ENCODE results near the gene ZIC3.
A peak's percentile ranks its signal among the peaks of the same experiment; 100 is the strongest.
"Not testable (repeated sequence)": the region's sequence is repeated elsewhere in the genome, so short reads cannot be mapped to it uniquely, and the experiment has no call there.

Gene ZIC3

DNA sequence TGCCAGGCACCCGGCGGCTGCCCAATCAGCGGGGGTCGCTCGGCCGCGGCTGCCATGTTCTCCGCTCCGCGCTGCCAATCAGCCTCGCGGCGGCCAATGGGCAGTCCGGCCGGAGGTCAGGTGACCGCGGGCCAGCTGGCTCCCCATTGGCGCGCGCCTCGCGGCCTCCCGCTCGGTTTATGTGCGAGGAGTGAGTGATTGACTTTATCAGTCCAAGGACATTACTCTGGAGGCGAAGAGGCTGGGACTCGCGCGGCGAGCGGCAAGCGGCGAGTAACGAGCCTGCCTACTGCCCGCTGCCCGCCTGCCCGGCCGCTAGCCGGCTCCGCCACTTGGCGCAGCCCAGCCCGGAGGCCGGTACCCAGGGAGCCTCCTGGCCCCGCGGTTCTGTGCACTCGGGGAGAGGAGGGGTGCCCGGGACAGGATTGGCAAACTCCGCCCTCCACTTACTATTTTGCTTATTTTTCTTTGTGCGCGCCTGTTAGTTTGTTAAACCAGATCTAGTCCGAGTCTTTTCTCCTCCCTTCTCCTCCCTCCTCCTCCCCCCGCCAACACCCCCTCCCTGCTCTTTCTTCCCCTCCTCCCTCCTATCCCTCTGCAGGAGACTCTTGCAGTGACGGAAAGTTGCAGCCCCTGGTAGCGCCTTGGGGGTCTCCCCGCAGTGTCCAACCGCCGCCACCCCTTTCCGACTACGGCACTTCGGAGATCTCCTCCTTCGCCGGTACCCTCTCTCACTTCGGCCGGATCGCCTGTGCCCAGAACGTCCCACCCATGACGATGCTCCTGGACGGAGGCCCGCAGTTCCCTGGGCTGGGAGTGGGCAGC, at the start of gene ZIC3:
TSS of gene ZIC3 (plus strand) at position 207 of the 825 bp plus-strand sequence. CDS start at position 772, 565 bp downstream.
- peak; percentile 78 to 83 for DNase-seq

DNA sequence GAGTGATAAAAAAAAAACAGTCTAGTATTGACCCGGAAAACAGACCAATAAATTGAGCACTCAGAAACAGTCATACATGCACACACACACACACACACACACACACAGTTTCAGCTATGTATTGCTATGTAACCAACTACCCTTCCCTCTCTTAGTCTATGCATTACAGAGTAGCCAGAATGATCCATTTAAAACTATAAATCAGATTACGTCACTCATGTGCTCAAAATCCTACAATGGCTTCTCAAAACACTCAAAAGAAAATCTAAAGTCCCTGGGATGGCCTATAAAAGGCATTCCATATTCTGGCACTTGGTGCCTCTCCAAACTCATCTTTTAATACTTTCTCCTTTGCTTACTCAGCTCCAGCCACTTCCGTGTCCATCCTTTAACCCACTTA, 46.5 kb upstream of the ZIC3 start:
- no peak for DNase-seq

DNA sequence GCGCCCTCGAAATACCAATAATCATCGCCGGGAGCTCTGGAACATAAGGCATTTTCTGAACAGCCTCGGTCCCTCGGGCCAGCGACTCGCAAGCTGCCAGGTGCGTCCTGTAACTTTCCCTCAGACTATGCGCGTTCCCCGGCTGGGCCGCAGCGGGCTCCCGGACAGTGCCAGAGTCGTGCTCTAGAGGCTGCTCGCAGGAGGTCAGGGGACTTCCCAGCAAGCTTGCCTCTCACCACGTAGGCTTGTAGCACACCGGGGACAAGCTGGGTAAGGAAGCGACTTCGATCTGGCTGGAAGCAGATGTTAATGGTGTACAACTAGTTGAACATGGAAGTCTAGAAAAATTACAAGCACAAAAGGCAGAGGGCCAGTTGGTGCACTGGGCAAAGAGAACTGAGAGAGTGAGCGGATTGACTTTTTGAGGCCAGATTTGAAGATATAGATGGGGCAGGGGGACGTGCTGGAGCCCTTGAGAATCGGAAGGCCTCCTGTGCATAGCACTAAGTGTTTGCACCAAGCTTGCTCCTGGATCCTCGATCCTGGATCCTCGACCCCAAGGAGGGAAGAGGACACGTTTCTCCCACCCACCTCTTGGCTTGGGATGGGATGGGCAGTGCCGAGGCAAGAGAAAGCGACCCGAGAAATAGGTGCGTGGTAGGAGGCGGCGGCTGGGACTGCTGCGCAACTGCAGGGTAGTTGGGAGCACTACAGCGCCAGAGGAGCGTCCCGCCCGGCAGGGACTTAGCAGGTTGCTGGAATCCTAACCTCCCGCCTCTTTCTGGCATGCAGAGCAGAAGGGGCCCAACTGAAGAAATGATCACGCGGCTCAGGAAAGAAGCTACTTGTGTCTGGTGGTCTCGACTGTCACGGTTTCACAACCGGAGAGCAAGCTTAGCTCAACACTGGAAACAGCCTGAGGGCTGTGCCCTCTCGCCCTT, 19.9 kb upstream of the ZIC3 start:
- DNase-seq, result no peak

DNA sequence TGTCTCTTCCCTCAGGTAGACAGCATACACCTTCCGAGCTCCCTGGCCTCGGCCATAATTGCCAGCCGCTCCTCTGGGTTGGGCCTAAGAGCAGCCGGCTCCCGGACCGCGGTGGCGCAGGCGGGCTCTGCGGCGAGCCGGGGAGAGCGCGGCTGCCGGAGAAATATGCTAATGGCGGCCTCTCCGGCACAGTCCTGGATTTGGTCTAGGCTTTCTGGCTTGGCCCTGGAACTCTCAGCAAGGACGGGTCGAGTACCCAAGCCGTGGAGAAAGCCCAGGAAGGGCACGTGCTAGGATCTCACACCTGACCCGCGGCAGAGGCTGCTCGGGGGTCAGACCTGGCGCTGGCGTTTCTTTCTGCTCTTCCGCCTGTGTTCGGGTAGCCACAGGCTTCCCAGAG, 18.6 kb upstream of the ZIC3 start:
- no peak for DNase-seq

DNA sequence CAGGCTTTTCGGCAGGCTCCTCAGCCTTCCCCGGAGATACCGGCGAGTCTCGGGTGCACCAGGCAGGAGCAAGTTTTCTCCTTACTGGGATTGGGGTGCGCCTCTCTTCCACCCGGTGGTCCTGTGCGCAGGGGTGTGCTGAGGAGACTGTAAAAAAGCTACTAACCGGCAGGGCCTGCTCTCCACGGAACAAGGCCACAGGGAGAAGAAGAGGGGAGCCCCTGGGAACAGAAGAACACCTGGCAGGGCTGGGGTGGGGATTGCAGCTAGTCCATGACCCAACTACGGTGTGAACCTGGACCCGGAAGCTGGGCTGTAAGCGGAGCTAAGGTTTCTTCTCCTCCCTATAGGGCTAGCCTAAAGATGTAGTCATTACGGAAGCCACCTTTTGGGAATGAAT, 17.7 kb upstream of the ZIC3 start:
- no peak for DNase-seq

DNA sequence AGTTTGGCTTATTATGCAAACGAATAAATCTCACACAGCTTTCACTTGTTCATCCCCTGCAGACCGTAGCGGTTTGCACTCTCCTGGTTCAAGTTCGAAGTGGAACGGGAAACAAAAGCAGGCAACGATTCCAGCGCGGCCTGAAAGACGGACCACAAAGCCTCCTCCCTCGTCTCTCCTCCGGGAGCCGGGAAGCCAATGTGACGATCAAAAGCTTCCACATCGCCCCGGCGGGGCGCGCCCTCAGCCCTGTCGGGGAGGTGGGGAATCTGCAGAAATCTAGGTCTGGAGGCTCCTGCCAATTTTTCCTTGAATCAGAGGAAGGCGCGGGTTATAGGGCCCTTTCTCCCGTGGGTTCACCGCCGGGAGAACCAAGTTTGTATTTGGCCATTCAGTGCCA, 16.9 kb upstream of the ZIC3 start:
- DNase-seq, result no peak

DNA sequence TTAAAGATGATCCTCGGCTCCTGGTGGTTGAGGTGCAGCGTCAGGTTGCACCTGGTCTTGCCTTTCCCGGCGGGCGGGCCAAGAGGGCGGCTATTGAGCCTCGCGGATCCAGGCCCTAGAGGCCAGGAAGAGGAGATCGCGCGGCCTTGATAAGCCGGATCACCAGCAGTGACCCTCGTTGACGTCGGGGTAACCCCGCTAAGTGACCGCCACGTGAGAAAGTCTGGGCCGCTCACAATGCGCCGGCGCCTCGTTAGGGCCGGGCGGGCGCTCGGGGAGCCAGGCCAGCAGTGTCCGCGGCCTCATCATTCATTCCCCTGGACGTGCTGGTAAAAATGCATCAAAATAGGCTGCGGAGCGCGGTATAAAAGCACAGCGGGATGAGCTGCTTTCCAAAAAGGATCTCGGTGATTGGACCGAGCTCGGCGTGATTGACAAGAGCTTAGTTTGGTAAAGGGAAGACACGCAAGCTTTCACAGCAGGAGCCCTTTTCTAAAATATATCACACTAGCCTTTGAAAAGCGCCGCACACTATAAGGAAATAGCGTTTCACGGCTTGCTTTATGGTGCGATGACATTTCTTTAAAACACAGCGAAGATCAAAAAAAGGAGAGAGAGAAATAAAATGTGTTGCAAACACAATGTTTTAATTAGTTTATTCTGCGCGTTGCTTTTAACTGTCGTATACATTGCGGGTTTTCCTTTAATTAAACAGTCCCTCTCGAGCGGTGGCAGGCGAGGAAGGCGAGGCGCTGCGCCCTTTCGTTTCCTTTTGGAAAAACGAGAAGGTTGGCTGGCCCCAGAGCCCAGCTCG, 15.9 kb upstream of the ZIC3 start:
- no peak for DNase-seq

DNA sequence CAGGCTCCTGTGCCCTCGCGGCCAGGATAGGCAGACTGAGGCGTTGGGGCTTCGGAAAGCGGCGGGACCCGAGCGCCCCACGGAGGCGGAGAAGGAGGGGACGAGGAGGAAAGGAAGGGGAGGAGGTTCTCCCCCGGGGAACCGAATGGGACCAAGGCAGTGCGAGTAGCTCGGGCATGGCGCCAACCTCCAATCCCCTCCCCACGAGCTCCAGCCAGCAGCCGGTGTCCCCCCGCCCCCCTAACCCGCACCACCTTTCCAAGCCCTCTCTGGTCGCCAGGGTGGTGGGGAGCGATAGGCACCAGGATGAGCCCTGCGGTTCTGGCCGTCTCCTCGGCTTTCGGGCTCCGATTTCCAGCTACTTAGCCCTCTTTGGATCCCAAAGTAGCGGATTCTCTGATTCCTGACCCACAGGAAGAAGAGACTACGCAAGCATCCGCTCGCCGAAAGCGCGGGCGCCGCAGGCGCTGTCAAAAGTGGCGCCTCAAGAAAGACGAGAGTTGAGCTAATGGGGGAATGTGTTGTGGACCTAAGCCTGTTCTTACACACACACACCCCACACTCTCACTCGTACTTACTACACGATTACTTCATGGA, 15.2 kb upstream of the ZIC3 start:
- DNase-seq, result no peak

DNA sequence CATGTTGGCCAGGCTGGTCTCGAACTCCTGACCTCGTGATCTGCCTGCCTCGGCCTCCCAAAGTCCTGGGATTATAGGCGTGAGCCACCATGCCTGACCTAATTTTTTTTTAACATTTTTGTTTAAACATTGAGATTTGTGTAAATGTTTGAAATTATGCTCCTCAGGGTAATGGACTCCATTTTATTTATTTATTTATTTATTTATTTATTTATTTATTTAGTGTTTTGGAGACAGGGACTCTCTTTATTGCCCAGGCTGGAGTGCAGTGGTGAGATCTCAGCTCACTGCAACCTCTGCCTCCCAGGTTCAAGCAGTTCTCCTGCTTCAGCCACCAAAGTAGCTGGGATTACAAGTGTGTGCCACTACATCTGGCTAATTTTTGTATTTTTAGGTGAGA, 13.8 kb upstream of the ZIC3 start:
- DNase-seq, result not testable (repeated sequence)

DNA sequence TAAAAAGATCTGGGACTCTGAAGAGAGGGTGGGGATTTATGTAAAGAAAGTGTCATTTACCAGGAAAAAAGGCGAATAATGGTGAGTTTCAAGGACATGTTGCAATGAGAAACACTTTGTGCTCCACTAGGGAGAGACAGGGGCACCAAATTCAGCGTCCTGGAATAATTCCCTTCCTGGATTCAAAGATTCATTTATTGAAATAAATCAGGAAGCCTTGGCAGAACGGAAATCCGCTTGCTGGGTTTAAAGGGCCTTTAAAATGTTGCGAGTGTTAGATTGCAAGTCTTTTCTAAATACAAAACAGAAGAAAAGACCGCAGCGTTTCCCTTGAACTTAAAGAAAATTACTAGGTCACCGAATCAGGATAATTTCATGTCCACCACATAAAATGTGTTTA, 3.8 kb upstream of the ZIC3 start:
- no peak for DNase-seq

DNA sequence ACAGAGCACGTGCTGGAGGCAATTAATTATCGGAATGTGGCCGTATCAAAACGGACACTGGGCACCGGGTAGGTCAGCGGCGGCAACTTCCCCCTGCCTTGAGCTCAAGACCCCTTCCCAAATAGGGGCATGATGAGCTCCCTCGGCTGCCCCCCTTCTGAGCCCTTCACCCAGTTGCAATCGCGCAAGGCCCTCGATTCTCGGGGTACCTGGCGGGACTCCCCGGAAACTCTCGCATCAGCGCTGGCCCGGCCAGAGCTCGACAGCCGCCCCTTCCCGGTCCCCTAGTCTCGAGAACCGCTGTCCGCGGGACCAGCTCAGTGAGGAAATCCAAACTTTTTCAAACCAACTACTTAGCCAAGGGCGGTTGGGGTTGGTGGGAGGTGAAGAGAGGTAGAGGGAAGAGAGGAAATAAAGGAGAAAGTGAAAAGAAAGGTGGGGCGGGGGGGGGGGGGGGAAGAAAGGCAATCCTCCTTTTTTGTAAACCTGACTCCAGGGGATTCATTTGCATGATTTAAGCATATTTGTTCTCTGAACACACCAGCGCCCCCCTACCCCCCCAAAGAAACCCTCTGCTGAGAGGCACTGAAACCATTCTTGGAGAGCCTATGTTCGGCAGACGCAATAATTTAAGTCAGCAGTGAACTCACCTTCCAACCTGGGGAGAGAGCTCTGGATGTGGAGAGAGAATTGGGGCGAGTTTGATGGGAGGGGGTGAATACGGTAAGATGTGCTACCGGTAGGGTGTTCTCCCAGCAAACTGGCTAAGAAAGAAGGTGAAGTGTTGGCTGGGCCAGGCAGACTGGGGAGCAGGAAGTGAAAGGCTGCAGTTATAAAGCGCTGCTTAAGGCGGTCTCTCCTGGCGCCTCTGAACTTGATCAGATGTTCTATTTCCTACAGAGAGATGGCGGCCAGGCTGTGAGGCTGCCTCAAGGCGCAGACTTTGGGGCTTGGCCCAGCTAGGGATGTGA, 2.0 kb upstream of the ZIC3 start:
- DNase-seq, result no peak

DNA sequence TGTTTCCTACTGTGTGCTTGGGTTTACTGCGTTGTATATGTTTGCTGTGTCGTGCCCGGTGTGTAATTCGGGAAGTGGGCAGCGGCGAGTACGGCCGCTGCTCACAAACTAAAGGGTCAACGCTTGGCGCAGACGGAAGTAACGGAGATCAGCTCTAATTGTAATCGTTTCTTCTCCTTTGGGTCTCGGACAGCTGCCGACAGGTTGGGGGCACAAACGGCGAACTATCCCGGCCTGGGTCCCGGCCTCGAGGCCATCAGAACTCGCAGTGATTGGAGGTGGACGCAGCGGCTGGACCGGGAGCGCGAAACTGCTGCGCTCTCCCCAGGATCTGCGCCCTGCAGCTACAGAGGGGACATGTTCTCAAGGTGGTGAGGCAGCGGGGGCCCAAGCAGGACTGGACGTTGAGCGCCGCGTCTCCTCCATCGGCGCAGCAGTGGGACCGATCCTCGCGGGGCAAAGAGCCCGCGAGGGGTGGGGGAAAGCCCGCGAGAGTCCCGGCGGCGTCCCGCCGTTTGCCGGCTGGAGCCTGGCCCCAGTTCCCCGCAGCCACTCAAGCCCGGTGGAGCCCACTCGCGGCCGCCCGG, 516 bp upstream of the ZIC3 start:
- DNase-seq, result no peak

DNA sequence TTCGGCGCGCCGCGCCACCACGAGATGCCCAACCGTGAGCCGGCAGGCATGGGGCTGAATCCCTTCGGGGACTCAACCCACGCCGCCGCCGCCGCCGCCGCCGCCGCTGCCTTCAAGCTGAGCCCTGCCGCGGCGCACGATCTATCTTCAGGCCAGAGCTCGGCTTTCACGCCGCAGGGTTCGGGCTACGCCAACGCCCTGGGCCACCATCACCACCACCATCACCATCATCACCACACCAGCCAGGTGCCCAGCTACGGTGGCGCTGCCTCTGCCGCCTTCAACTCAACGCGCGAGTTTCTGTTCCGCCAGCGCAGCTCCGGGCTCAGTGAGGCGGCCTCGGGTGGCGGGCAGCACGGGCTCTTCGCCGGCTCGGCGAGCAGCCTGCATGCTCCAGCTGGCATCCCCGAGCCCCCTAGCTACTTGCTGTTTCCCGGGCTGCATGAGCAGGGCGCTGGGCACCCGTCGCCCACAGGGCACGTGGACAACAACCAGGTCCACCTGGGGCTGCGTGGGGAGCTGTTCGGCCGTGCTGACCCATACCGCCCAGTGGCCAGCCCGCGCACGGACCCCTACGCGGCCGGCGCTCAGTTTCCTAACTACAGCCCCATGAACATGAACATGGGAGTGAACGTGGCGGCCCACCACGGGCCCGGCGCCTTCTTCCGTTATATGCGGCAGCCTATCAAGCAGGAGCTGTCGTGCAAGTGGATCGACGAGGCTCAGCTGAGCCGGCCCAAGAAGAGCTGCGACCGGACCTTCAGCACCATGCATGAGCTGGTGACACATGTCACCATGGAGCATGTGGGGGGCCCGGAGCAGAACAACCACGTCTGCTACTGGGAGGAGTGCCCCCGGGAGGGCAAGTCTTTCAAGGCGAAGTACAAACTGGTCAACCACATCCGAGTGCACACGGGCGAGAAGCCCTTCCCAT, 1.1 kb downstream of the ZIC3 start:
- peak in 1 of 2 experiments; percentile 1 for DNase-seq

DNA sequence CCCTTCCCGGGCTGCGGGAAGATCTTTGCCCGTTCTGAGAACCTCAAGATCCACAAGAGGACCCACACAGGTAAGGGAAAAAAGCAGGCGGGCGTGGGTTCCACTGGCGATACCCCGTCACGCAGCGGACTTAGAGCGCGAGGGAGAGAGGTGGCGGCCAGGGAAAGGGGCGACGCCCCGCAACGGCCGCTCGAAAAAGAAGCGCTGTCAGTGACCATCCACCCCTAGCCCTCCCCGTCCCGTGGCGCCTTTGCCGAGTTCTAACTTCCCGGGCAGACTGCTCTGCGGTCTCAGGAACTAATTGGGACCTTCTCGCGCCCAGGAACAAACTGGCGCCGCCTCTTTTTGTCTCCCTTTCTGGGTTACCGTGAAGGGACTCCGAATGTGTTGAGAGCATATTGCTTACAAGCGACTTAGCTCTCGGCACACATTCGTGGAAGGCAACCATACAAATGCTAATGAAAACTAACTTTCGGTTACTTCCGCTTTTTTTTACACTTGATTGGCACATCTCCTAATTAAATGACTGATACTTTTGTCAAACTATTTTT, 1.8 kb downstream of the ZIC3 start:
- peak in 1 of 2 experiments; percentile 6 for DNase-seq

DNA sequence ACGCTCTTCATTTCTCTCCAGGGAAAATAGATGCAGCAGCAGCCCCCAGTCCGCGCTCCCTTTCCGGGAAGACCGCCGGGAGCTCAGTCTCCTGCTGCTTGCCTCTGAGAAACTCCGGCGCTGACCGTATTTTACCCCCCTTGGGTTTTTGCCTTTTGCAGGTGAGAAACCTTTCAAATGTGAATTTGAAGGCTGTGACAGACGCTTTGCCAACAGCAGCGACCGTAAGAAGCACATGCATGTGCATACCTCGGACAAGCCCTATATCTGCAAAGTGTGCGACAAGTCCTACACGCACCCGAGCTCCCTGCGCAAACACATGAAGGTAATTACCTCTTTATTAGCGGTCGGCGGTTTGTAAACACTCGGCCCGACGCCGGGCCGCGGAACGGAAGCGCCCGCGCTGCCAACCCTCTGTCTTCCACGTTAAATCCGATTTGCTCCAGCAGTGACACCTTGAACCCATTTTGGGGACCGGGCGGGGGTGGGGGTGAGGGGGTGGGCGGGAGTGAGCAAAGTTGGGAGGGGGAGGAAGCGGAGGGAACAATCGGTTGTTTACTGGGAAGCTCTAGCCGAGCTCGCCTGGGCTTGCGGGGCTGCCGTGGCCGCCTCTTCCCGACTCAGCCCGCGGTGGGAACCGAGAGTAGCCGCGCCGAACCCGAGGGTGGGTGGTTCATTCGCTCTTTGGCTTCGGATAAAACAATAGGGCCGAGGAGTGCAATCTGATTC, 3.0 kb downstream of the ZIC3 start:
- DNase-seq, result peak; percentile 3 to 22

DNA sequence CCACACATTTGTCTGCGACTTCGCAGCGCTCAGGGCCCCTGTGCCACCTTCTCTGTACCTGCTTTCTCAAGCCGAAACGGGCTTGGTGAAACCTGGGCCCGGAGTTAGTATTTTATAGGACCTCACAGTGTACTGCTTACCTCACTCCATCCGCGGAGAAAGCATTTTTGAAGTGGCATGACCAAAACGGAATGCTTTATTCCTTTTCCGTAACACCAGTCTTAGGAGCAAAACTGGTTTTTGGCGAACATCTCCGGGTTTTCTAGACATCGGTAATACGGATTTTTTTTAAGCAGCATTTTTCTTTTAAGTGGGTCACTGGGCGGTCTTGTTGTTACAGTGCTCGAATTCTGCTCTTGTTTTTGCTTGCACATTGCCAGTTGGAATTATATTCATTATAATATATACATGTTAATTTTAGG, 3.6 kb downstream of the ZIC3 start:
- no peak for DNase-seq

DNA sequence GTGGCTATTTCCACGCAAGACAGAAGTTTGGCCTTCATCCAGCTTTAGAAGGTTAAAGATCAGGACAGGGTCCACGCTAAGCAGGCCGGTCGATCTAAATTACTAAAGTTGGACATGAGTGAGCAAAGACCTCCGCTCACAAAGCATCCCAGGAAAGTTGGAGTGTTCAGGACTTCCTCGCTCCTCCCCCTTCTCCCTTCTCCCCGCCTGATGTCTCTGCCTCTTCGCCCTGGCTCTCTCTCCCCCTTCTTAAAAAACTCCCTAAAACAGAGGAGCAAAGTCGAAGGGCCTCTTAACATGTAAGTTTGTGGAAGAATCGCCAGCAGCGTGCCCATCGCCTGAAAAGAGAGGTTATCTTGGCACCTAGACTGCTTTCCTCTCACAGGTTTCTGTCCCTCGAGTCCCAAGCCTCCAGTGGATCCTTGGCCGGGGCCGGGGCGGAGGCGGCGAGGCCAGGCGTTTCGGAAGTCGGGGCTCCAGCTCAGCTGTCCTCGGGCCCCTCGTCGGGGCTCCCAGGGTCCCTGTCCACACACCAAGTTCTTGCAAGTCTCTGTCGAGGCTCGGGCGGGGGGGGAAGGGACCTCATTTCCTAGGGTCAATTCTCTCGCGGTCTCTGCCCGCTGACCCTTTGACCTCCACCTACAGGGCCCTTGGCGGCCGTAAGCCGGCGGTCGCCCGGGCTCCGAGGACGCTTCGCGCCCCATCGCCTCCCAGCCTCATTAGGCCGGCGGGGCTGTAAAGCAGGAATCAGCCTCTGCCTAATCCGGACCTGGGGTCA, 7.6 kb downstream of the ZIC3 start:
- DNase-seq, result no peak
